ENCODE measurements around the gene EIF3D.

GRCh38 chr22:36560001-36560400, 31.0 kb upstream of the EIF3D start:
- TF ChIP-seq POLR2A (IDR thresholded peaks at IDR 0.05; ENCODE audit: control extremely low read depth in 1 of 2, low read depth in 2 of 2, low read length in 2 of 2) (no peak), CTCF (IDR thresholded peaks at IDR 0.05; ENCODE audit: control extremely low read depth in 1 of 3, insufficient read depth in 1 of 3, low read depth in 1 of 3, low read length in 3 of 3) (no peak), EZH2 (IDR thresholded peaks at IDR 0.05; ENCODE audit: low read depth, low read length, severe bottlenecking) (no peak), RAD21 (IDR thresholded peaks at IDR 0.05 in 1 of 2, conservative IDR thresholded peaks at IDR 0.05 in 1 of 2; ENCODE audit: low read depth in 2 of 2, low read length in 2 of 2) (no peak), CEBPB (IDR thresholded peaks at IDR 0.05; ENCODE audit: low read depth, low read length) (no peak), NRF1 (IDR thresholded peaks at IDR 0.05; ENCODE audit: low read depth, low read length) (no peak), CHD1 (IDR thresholded peaks at IDR 0.05; ENCODE audit: low read depth, low read length) (no peak)
